Heart left ventricle (tissue), 16 donors: Measurements from ENCODE around the gene KCNH5. TPM values are rescaled to one million over a fixed set of nuclear protein-coding genes. Genes with fewer than 3 reads are reported as not detected.

Experiments used
- ATAC-seq, 4 donors: fragments of 200-7000 bp; cut with Tn5 transposase; one replicate each; pipeline ENCODE4 v1.9.1; 2020 to 2022; ENCODE audit warnings: moderate library complexity in 4 of 4, mild to moderate bottlenecking in 3 of 4, moderate number of reproducible peaks in 1 of 4
- DNase-seq, 5 donors: peaks; one replicate each; pipeline ENCODE4 v3.0.0-alpha.2; 2020
- H3K27ac ChIP-seq, 12 donors: fragments of 200-600 bp; sonication (generic) in 4 of 12; one replicate each; pipeline versions ENCODE4 v1.5.0 to v1.8.0; 2016 to 2022; ENCODE audit warnings: mild to moderate bottlenecking in 2 of 12
- H3K27me3 ChIP-seq, 9 donors: fragments of 200-600 bp; sonication (generic) in 2 of 9; one replicate each; pipeline versions ENCODE4 v1.5.1 to v1.8.0; 2016 to 2022; ENCODE audit warnings: mild to moderate bottlenecking in 3 of 9
- H3K36me3 ChIP-seq, 9 donors: fragments of 200-600 bp; sonication (generic) in 2 of 9; one replicate each; pipeline versions ENCODE4 v1.5.0 to v1.8.0; 2018 to 2022; ENCODE audit warnings: mild to moderate bottlenecking in 2 of 9
- H3K4me1 ChIP-seq, 12 donors: fragments of 200-600 bp; sonication (generic) in 4 of 12; one replicate each; pipeline versions ENCODE4 v1.5.0 to v1.8.0; 2016 to 2022; ENCODE audit warnings: mild to moderate bottlenecking in 3 of 12
- H3K4me3 ChIP-seq, 12 donors: fragments of 200-600 bp; sonication (generic) in 4 of 12; one replicate each; pipeline versions ENCODE4 v1.5.0 to v1.8.0; 2017 to 2022; ENCODE audit warnings: mild to moderate bottlenecking in 9 of 12, moderate library complexity in 4 of 12
- H3K9me3 ChIP-seq, 12 donors: fragments of 200-600 bp; sonication (generic) in 4 of 12; one replicate each; pipeline versions ENCODE4 v1.5.0 to v1.8.0; 2016 to 2022; ENCODE audit warnings: mild to moderate bottlenecking in 1 of 12
- POLR2A ChIP-seq, 2 donors: fragments of 450-650 bp; IDR thresholded peaks; one replicate each; pipeline ENCODE4 v1.6.1; 2017; ENCODE audit warnings: antibody characterized with exemption in 2 of 2, mild to moderate bottlenecking in 2 of 2, moderate library complexity in 2 of 2
- WGBS, 4 donors: extraction: QIAGEN DNeasy Blood & Tissue Kit in 2 of 4; methylation state at CpG; one replicate each; pipeline versions ENCODE4 v1.1.5 to v1.1.7; 2013 to 2018; 5-methylcytosine and 5-hydroxymethylcytosine counted together
- intact Hi-C, 10 donors: fragments of 100-400 bp; cut with DNase I; formaldehyde crosslinking; loops; one replicate each; pipeline versions ENCODE4 v1.11.1 to v1.14.2; 2022
- polyA plus RNA-seq, 2 donors: library from polyadenylated mRNA; stranded (reverse); fragments of 200-250 nt; gene quantifications; one replicate each; pipeline ENCODE4 v1.2.3, GENCODE V29; 2013
- total RNA-seq, 9 donors: library from RNA; depleted of rRNA in 2 of 9; stranded (reverse); fragments of >200 nt in 2 of 9; fragmentation: NEBNext Ultra II Directional in 3 of 9; extraction: Animal tissue kit (Norgen Biotek cat#: 25700) in 3 of 9; gene quantifications; one replicate each; pipeline versions ENCODE4 v1.1.0 to v1.2.4, GENCODE V29; 2016 to 2023
- TF ChIP-seq, protein P1 (sequence below), 12 donors: fragments of 200-600 bp; sonication (generic) in 4 of 12; IDR thresholded peaks; one replicate each; pipeline versions ENCODE4 v1.5.0 to v1.8.0; 2018 to 2022; ENCODE audit warnings: antibody characterized with exemption in 12 of 12, mild to moderate bottlenecking in 5 of 12
- donor health status: ischemic (EF 13 %, LVEDD 7.1; RV severe dilation, severe dysfunction).
- donor health status: healthy with polysubstance abuse.
- donor health status: DM: no; HTN: yes; CAD: no.
- donor health status: DM: no; HTN: no; CAD: no.
- donor health status: ischemic (EF 25% LVEDD 6.9; RV normal size, moderate dysfunction).
- donor health status: ischemic (EF 25% LVEDD 5.7; RV mildly dilated, moderate dysfunction).
- donor health status: healthy.
- donor health status: DM: yes; HTN: yes; CAD: no.
- donor health status: ischemic (EF 35%, LVEDD 5.7; RV mildly dilated, moderate dysfunction).
- donor health status: nonischemic (EF 11% LVEDD 7.7; RV severe dilation, severe dysfunction).
- donor health status: DM: yes; HTN: yes; CAD: no.
- donor health status: PGD.
- donor health status: ischemic (EF 29% LVEDD 5.4; RV normal size, mild dysfunction).
- donor health status: nonischemic (EF 23%, LVEDD 6.1; RV moderate dilation, normal function).

KCNH5 gene
- total and polyA plus RNA-seq, 11 donors, result 0.17 to 0.66 TPM; not detected in 9

DNA sequence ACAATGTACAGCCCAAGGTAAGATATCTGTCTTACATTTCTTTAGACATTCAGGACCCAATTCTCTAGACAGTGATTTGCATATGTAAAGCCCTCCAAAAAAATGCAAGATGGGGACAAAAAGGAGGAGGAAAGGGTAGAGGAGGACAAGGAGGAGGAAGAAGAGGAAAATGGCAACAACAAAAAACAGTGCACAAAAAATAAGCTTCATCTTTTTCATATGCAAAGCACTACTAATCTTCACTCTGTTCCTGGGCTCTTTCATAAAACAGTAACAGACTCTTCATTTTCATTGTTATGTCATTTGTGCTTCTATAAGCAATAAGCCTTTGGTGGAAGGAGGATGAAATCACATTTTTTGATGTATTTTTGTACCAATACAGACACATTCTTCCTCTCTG lies 61.4 kb downstream of the KCNH5 start:
- Histone ChIP-seq H3K4me1 (no peaks in the 10 kb centered on the region), H3K36me3 (no peaks in the 10 kb centered on the region), H3K9me3 (no peaks in the 10 kb centered on the region), H3K27me3 (no peaks in the 10 kb centered on the region), H3K27ac (no peak overlapping the region), H3K4me3 (no peak overlapping the region)
- DNase-seq (no peak), ATAC-seq (no peak)
- TF ChIP-seq, protein P1, sequence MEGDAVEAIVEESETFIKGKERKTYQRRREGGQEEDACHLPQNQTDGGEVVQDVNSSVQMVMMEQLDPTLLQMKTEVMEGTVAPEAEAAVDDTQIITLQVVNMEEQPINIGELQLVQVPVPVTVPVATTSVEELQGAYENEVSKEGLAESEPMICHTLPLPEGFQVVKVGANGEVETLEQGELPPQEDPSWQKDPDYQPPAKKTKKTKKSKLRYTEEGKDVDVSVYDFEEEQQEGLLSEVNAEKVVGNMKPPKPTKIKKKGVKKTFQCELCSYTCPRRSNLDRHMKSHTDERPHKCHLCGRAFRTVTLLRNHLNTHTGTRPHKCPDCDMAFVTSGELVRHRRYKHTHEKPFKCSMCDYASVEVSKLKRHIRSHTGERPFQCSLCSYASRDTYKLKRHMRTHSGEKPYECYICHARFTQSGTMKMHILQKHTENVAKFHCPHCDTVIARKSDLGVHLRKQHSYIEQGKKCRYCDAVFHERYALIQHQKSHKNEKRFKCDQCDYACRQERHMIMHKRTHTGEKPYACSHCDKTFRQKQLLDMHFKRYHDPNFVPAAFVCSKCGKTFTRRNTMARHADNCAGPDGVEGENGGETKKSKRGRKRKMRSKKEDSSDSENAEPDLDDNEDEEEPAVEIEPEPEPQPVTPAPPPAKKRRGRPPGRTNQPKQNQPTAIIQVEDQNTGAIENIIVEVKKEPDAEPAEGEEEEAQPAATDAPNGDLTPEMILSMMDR (IDR thresholded peaks at IDR 0.05), result no peak
- TF ChIP-seq POLR2A (IDR thresholded peaks at IDR 0.05), result no peak
- intact Hi-C loops, result no loop called here

DNA sequence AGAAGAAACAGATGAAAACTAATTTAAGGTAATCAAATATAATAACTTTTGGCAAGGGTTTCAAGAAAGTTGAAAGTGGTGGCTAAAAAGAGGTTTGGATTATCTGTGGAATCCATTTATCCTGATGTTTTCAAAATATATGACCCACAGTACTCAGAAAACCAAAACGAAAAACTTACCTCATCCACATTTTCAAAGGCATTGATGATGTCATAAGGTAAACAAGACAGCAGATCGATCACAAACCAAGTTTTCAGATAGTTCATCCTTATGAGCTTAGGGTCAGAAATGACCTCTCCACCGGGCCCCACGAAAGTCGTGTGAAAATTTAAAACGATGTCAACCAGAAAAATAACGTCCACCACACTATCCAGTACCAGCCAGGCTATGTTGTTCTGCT lies 64.6 kb downstream of the KCNH5 start:
- Histone ChIP-seq H3K36me3 (no peaks in the 10 kb centered on the region), H3K27ac (no peak overlapping the region), H3K9me3 (no peaks in the 10 kb centered on the region), H3K27me3 (no peaks in the 10 kb centered on the region), H3K4me3 (no peak overlapping the region), H3K4me1 (no peaks in the 10 kb centered on the region)
- ATAC-seq (no peak), DNase-seq (no peak)
- TF ChIP-seq, protein P1 (IDR thresholded peaks at IDR 0.05), result no peak
- TF ChIP-seq POLR2A (IDR thresholded peaks at IDR 0.05), result no peak
- 77 to 84% (median 82%) methylated on average over 7 of the region's 7 CpGs for WGBS, 4 donors
- intact Hi-C loops, result no loop called here

DNA sequence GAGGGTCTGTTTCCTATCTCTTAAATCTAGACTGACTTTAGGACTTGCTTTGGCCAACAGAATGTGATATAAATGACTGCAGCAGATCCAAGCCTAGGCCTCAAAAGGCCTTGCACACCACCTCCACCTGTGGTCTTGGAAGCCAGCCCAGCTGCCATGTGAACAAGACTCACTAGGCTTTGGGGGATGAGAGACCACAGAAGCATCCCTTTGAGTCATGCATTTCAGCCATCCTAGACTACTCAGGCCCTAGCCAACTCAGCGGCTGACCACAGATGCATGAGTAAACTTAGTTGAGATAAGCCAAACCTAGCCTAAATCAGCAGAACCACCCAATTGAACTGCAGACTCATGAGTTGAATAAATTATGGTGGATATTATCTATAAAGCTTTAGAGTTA lies 87.7 kb downstream of the KCNH5 start:
- WGBS, 4 donors, result 82 to 100% (median 85%) methylated on average over 1 of the region's 1 CpG
- Histone ChIP-seq H3K36me3 (no peaks in the 10 kb centered on the region), H3K27ac (no peak overlapping the region), H3K4me3 (no peak overlapping the region), H3K27me3 (no peaks in the 10 kb centered on the region), H3K9me3 (no peaks in the 10 kb centered on the region), H3K4me1 (no peaks in the 10 kb centered on the region)
- intact Hi-C loops, result no loop called here
- DNase-seq, result no peak
- no peak for ATAC-seq
- TF ChIP-seq, protein P1 (IDR thresholded peaks at IDR 0.05), result no peak
- no peak for TF ChIP-seq POLR2A (IDR thresholded peaks at IDR 0.05)

DNA sequence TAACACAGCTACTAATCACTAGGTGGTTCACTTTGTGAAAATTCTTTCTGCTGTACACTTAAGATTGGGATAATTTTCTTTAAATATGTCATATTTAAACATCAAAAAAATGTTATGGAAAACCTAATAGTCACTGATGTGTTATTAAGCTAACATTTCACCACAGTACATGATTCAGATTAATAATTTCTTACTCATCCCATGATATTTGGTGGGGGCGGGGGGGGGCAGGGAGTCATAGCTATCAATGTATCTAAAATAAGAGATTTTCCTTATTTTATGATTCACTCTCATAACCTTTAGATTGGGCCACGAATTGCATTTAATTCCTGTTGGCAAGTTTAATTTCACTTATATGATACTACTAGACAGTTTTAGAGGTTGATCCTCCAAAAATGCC lies 88.8 kb downstream of the KCNH5 start:
- intact Hi-C loops, result no loop called here
- 61 to 71% (median 66%) methylated on average over 2 of the region's 2 CpGs for WGBS, 4 donors
- TF ChIP-seq POLR2A (IDR thresholded peaks at IDR 0.05), result no peak
- ATAC-seq (no peak), DNase-seq (no peak)
- Histone ChIP-seq H3K27ac (no peak overlapping the region), H3K9me3 (no peaks in the 10 kb centered on the region), H3K36me3 (no peaks in the 10 kb centered on the region), H3K4me1 (no peaks in the 10 kb centered on the region), H3K4me3 (no peak overlapping the region), H3K27me3 (no peaks in the 10 kb centered on the region)

DNA sequence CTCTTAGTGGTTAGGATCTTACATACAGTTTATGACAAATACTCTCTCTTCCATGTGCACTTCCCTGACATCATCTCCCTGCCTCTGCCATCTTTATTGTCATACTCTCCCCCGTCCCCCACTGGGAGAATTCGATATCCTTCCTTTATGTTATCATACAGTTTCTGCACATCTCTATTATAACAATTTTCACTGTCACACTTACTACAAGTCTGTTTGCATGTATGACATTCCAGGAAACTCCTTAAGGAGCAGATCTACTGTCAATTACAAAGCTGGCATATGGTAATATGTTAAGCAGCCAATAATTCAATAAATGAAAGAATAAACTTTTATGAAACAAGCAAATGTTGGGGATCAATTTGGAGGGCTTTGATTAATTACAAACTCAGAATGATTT lies 91.1 kb downstream of the KCNH5 start:
- TF ChIP-seq POLR2A (IDR thresholded peaks at IDR 0.05), result no peak
- TF ChIP-seq, protein P1 (IDR thresholded peaks at IDR 0.05), result no peak
- H3K27me3 ChIP-seq, result no peaks in the 10 kb centered on the region
- DNase-seq, result no peak
- H3K27ac ChIP-seq, result no peak overlapping the region
- no peaks in the 10 kb centered on the region for H3K9me3 ChIP-seq
- H3K36me3 ChIP-seq, result no peaks in the 10 kb centered on the region
- H3K4me3 ChIP-seq, result no peak overlapping the region
- no peaks in the 10 kb centered on the region for H3K4me1 ChIP-seq
- 63 to 83% (median 77%) methylated on average over 2 of the region's 2 CpGs for WGBS, 4 donors
- no peak for ATAC-seq
- intact Hi-C loops, result no loop called here
